Erythroblast (primary cell): ENCODE data around the gene MTG2.

ENCODE experiments used
- GATA1 ChIP-seq: IDR thresholded peaks from 2 replicates; pipeline ENCODE4 v1.6.1; 2011; ENCODE audit warnings: low read depth, mild to moderate bottlenecking, control low read depth, low read length, moderate library complexity
- POLR2A ChIP-seq: IDR thresholded peaks from 2 replicates; pipeline ENCODE4 v1.6.1; 2011; ENCODE audit warnings: mild to moderate bottlenecking, low read length

DNA sequence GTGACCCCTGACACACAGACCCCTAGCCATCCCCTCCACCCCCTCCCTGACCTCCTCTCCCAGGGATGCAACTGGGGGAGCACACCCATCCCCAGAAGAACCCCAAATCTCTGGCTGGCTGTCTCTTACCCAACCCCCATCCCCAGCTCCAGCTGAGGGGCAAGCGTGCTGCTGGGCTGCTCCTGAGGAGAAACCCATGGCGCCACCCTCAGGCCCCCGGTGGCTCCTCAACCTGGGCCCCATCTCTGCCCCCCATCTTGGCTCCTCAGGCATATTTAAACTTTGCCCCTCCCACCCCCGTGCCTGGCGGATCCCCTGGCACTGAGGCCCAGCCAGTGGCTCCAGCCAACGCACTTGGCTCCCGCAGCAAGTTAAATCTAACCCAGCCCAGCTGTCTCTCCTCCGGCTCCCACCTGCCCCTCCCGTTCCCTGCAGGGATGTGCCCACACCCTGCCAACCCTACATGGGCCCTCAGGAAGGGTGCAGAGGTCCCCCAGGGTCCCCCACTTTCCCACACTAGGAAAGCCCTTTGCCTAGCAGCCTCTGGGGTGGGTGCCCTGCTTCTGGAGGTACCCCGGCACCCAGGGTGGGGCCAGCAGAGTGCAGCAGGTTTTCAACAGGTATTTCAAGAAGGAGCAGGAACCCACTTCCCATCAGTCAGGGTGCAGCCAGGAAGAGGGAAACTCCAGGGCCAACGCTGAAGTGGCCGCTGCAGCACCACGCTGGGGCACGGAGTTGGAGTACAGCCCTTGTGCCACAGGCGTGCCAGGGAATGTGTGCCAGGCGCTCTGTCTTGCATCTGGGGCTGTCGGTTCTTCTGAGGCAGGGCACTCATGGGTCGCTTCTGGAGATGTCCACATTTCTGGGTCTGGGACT lies 50.2 kb downstream of the MTG2 start:
- TF ChIP-seq POLR2A, result no peak
- TF ChIP-seq GATA1, result no peak
